CD4-positive, alpha-beta memory T cell (primary cell): ENCODE measurements around the gene SGIP1. TPM values are rescaled to one million over a fixed set of nuclear protein-coding genes. Genes with fewer than 3 reads are reported as not detected.

Experiments
- CTCF ChIA-PET: fragments of 350-600 bp; sonication (Branson Sonifier 250); formaldehyde crosslinking; loops from one replicate; lab custom pipeline; 2021; ENCODE audit warnings: inconsistent platforms; ENCODE audit not compliant: partially characterized antibody; lab: Charles Lee
- POLR2A ChIA-PET: fragments of 350-600 bp; sonication (Branson Sonifier 250); formaldehyde crosslinking; loops from one replicate; lab custom pipeline; 2021; ENCODE audit not compliant: partially characterized antibody; lab: Charles Lee
- DNase-seq, 5 donors: peaks; one replicate each; pipeline versions ENCODE4 v3.0.0 to v3.0.0-alpha.2; 2020 to 2022; ENCODE audit warnings: mixed read lengths in 1 of 5
- H3K27ac ChIP-seq: one replicate; pipeline ENCODE4 v1.7.0; 2013; ENCODE audit warnings: low read depth, low read length
- H3K27me3 ChIP-seq: 2 replicates; pipeline ENCODE4 v1.7.0; 2013; ENCODE audit warnings: mild to moderate bottlenecking, low read length, moderate library complexity; ENCODE audit not compliant: insufficient read depth
- H3K36me3 ChIP-seq: 2 replicates; pipeline ENCODE4 v1.7.0; 2013; ENCODE audit warnings: mild to moderate bottlenecking, low read length, moderate library complexity; ENCODE audit not compliant: insufficient read depth
- H3K4me1 ChIP-seq: 2 replicates; pipeline ENCODE4 v1.7.0; 2013; ENCODE audit warnings: mild to moderate bottlenecking, low read length, moderate library complexity; ENCODE audit not compliant: insufficient read depth
- H3K4me3 ChIP-seq, 2 donors: one replicate each; pipeline ENCODE4 v1.7.0; 2013; ENCODE audit warnings: low read length in 2 of 2, mild to moderate bottlenecking in 1 of 2
- H3K9me3 ChIP-seq, 2 donors: one replicate each; pipeline ENCODE4 v1.7.0; 2013; ENCODE audit warnings: low read length in 2 of 2, control low read depth in 1 of 2; ENCODE audit not compliant: control insufficient read depth in 1 of 2
- H3K27ac Mint-ChIP-seq, 7 donors: one replicate each; pipeline ENCODE4 v1.8.0; 2020 to 2021; ENCODE audit warnings: mixed read lengths in 7 of 7, mild to moderate bottlenecking in 6 of 7, inconsistent platforms in 3 of 7, moderate library complexity in 3 of 7
- H3K27me3 Mint-ChIP-seq, 2 donors: one replicate each; pipeline ENCODE4 v1.8.0; 2020 to 2021; ENCODE audit warnings: mixed read lengths in 2 of 2
- H3K36me3 Mint-ChIP-seq, 2 donors: one replicate each; pipeline ENCODE4 v1.8.0; 2020 to 2021; ENCODE audit warnings: mixed read lengths in 2 of 2, inconsistent platforms in 1 of 2, mild to moderate bottlenecking in 1 of 2
- H3K4me1 Mint-ChIP-seq, 4 donors: one replicate each; pipeline ENCODE4 v1.8.0; 2020 to 2021; ENCODE audit warnings: mixed read lengths in 4 of 4, mild to moderate bottlenecking in 1 of 4
- H3K4me3 Mint-ChIP-seq, 8 donors: one replicate each; pipeline ENCODE4 v1.8.0; 2020 to 2021; ENCODE audit warnings: mixed read lengths in 8 of 8, mild to moderate bottlenecking in 7 of 8, moderate library complexity in 6 of 8, inconsistent platforms in 3 of 8
- H3K9me3 Mint-ChIP-seq, 8 donors: one replicate each; pipeline ENCODE4 v1.8.0; 2020 to 2021; ENCODE audit warnings: mixed read lengths in 8 of 8, mild to moderate bottlenecking in 5 of 8, inconsistent platforms in 3 of 8, moderate library complexity in 1 of 8
- intact Hi-C: fragments of 100-400 bp; cut with micrococcal nuclease; formaldehyde crosslinking; loops from one replicate; pipeline ENCODE4 v1.15.1; 2023
- polyA plus RNA-seq, 2 donors: library from polyadenylated mRNA; unstranded; fragments of 300-500 nt; fragmentation: Illumina TruSeq; gene quantifications; one replicate each; pipeline ENCODE4 v1.2.3, GENCODE V29; 2021
- total RNA-seq, 2 experiments: library from RNA; stranded (reverse); gene quantifications; one replicate each; pipeline ENCODE4 v1.2.3, GENCODE V29; 2021

Gene SGIP1
- total and polyA plus RNA-seq, 4 experiments from 2014 or later = not detected

GRCh38 chr1:66773227-66773626 is 239.3 kb downstream of the SGIP1 start:
- H3K36me3 Mint-ChIP-seq = no peaks in the 10 kb centered on the region
- Histone ChIP-seq H3K27me3 (no peaks in the 10 kb centered on the region), H3K9me3 (no peaks in the 10 kb centered on the region), H3K4me1 (peaks cover 22% of the 10 kb centered on the region), H3K4me3 (no peak overlapping the region), H3K27ac (no peak overlapping the region), H3K36me3 (no peaks in the 10 kb centered on the region)
- CTCF ChIA-PET = no interaction called here
- peaks cover 18 to 28% (median 23%) of the 10 kb centered on the region in 4 donors for H3K4me1 Mint-ChIP-seq
- no peaks in the 10 kb centered on the region for H3K9me3 Mint-ChIP-seq
- peaks cover 0 to 5% of the 10 kb centered on the region in 2 donors for H3K27me3 Mint-ChIP-seq
- H3K27ac Mint-ChIP-seq = no peak overlapping the region
- intact Hi-C loops = no loop called here
- DNase-seq = no peak
- H3K4me3 Mint-ChIP-seq = no peak overlapping the region
- POLR2A ChIA-PET = no interaction called here

DNA sequence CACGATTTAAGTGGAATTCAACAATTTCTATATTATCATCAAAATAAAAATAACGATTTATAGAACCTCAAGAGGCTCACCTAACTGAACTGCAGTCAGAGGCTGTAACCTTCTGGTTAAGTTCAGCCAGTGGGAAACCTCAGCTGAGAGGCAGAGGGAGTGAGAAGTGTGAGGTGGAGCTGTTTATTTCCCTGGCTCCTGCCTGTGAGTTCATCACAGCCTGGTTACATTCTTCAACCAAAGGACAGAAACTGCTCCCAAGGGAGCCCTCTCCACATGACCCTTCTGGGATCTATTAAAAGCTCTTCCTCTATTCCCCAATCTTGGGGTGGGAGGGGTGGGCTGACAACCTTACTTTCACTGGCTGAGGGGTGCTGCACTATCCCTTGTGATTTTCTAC is 240.5 kb downstream of the SGIP1 start:
- intact Hi-C loops = no loop called here
- no peaks in the 10 kb centered on the region for H3K27me3 ChIP-seq
- CTCF ChIA-PET = interaction anchor here (1.0 kb wide), 1 partner anchor 375 kb away, joined by 3 read pairs; no protein-coding TSS in a partner anchor
- H3K27ac ChIP-seq = no peak overlapping the region
- H3K9me3 ChIP-seq = no peaks in the 10 kb centered on the region
- Mint-ChIP-seq H3K36me3 (no peaks in the 10 kb centered on the region), H3K27ac (no peak overlapping the region), H3K4me1 (peaks cover 10 to 20% (median 13%) of the 10 kb centered on the region in 4 donors), H3K9me3 (no peaks in the 10 kb centered on the region), H3K27me3 (peaks cover 2 to 9% of the 10 kb centered on the region in 2 donors), H3K4me3 (no peak overlapping the region)
- no peak for DNase-seq
- no peak overlapping the region for H3K4me3 ChIP-seq
- H3K4me1 ChIP-seq = peaks cover 13% of the 10 kb centered on the region
- H3K36me3 ChIP-seq = no peaks in the 10 kb centered on the region
- POLR2A ChIA-PET = no interaction called here

DNA sequence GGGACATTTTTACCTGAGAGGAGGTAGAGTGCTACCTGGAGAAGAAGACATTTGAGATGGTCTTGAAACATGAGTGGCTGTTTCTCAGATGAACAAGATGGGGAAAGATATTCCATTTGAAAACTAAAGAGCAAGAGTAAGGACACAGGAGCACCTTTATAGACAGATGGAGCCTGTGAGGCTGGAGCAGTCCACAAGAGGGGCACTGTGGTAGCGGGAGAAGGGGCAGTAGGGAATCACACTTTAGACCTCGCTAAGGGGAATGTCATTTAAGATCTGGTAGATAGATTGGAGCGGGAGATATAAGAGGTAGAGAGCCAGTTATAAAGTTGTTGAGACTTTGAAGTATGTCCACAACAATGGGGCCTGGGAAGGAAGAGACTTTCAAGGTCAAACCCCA is 241.7 kb downstream of the SGIP1 start:
- H3K27me3 ChIP-seq = no peaks in the 10 kb centered on the region
- intact Hi-C loops = no loop called here
- CTCF ChIA-PET = no interaction called here
- Mint-ChIP-seq H3K27ac (no peak overlapping the region), H3K9me3 (peaks cover 0 to 5% (median 0%) of the 10 kb centered on the region in 8 donors), H3K36me3 (no peaks in the 10 kb centered on the region), H3K27me3 (peaks cover 3 to 12% of the 10 kb centered on the region in 2 donors), H3K4me1 (peaks cover 2 to 11% (median 3%) of the 10 kb centered on the region in 4 donors), H3K4me3 (no peak overlapping the region)
- DNase-seq = no peak
- H3K4me3 ChIP-seq = no peak overlapping the region
- no peak overlapping the region for H3K27ac ChIP-seq
- no peaks in the 10 kb centered on the region for H3K36me3 ChIP-seq
- POLR2A ChIA-PET = no interaction called here
- no peaks in the 10 kb centered on the region for H3K9me3 ChIP-seq
- peaks cover 3% of the 10 kb centered on the region for H3K4me1 ChIP-seq

DNA sequence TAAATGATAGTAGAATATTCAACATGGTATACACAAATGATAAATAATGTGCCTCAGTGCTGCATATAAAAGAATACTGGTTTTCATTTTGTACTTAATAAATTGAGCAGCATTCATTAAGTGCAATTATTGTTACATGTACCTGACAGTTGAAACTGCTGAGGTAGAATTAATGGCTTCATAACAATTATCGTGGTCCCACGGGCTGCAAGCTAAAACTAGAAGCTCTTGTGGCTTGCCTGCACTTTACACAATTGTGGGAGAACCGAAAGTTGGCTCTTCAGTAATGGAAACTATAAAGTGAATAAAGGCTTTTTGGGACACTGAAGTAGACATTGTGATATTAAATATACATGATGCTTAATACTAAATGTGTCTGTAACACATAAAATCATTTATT is 243.9 kb downstream of the SGIP1 start:
- H3K36me3 Mint-ChIP-seq = no peaks in the 10 kb centered on the region
- no peaks in the 10 kb centered on the region for H3K27me3 ChIP-seq
- DNase-seq = no peak
- peaks cover 0 to 4% (median 0%) of the 10 kb centered on the region in 4 donors for H3K4me1 Mint-ChIP-seq
- H3K27me3 Mint-ChIP-seq = peaks cover 3 to 12% of the 10 kb centered on the region in 2 donors
- no peak overlapping the region for H3K4me3 ChIP-seq
- H3K27ac ChIP-seq = no peak overlapping the region
- ChIA-PET POLR2A (no interaction called here), CTCF (interaction anchor here (1.5 to 1.7 kb wide), 3 partner anchors 11 to 434 kb away, joined by 3 to 4 read pairs (median 3); no protein-coding TSS in a partner anchor)
- no peak overlapping the region for H3K27ac Mint-ChIP-seq
- H3K4me3 Mint-ChIP-seq = no peak overlapping the region
- peaks cover 0 to 5% (median 0%) of the 10 kb centered on the region in 8 donors for H3K9me3 Mint-ChIP-seq
- intact Hi-C loops = no loop called here
- no peaks in the 10 kb centered on the region for H3K36me3 ChIP-seq
- no peaks in the 10 kb centered on the region for H3K4me1 ChIP-seq
- H3K9me3 ChIP-seq = no peaks in the 10 kb centered on the region

DNA sequence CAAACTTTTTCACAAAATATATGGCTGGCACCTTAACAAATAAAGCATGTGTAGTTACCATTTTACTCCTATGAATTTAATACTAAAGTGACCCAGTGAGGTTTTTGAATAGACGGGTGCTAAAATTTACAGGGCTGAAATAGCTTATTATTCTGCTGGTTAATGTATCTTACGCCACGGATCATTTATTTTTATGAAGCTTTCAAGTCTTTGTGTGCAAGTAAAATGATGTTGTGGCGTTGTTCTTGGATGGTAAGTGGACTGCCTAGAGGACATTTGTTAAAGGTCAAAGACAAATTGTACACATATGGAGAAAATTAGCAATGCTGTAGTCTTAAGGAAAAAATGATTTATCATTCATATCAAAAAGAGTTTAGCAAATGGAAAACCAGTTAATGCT is 244.3 kb downstream of the SGIP1 start:
- Mint-ChIP-seq H3K36me3 (no peaks in the 10 kb centered on the region), H3K27me3 (peaks cover 3 to 12% of the 10 kb centered on the region in 2 donors), H3K27ac (no peak overlapping the region), H3K4me1 (peaks cover 0 to 4% (median 0%) of the 10 kb centered on the region in 4 donors), H3K4me3 (no peak overlapping the region), H3K9me3 (peaks cover 0 to 5% (median 0%) of the 10 kb centered on the region in 8 donors)
- Histone ChIP-seq H3K9me3 (no peaks in the 10 kb centered on the region), H3K36me3 (no peaks in the 10 kb centered on the region), H3K27me3 (no peaks in the 10 kb centered on the region), H3K27ac (no peak overlapping the region), H3K4me1 (no peaks in the 10 kb centered on the region), H3K4me3 (no peak overlapping the region)
- ChIA-PET CTCF (interaction anchor here (1.5 kb wide), 2 partner anchors 11 to 13 kb away, joined by 3 to 4 read pairs; no protein-coding TSS in a partner anchor), POLR2A (no interaction called here)
- DNase-seq = no peak
- intact Hi-C loops = no loop called here

- Mint-ChIP-seq H3K36me3 (no peaks in the 10 kb centered on the region), H3K4me1 (peaks cover 0 to 4% (median 0%) of the 10 kb centered on the region in 4 donors), H3K4me3 (peak overlapping the region in 1 of 8 donors; percentile 54), H3K27ac (no peak overlapping the region), H3K27me3 (peaks cover 3 to 12% of the 10 kb centered on the region in 2 donors), H3K9me3 (peaks cover 0 to 5% (median 0%) of the 10 kb centered on the region in 8 donors)
- no peak overlapping the region for H3K27ac ChIP-seq
- H3K36me3 ChIP-seq = no peaks in the 10 kb centered on the region
- DNase-seq = no peak
- intact Hi-C loops = no loop called here
- H3K4me3 ChIP-seq = no peak overlapping the region
- POLR2A ChIA-PET = no interaction called here
- no peaks in the 10 kb centered on the region for H3K9me3 ChIP-seq
- H3K27me3 ChIP-seq = no peaks in the 10 kb centered on the region
- H3K4me1 ChIP-seq = no peaks in the 10 kb centered on the region
- CTCF ChIA-PET = interaction anchor here (1.0 to 1.5 kb wide), 2 partner anchors 9 to 16 kb away, joined by 3 to 6 read pairs; no protein-coding TSS in a partner anchor
Measured at GRCh38 chr1:66778969-66779368, 245.0 kb downstream of the SGIP1 start.

- Mint-ChIP-seq H3K9me3 (peaks cover 0 to 5% (median 0%) of the 10 kb centered on the region in 8 donors), H3K4me3 (no peak overlapping the region), H3K36me3 (no peaks in the 10 kb centered on the region), H3K4me1 (peaks cover 0 to 4% (median 0%) of the 10 kb centered on the region in 4 donors), H3K27ac (peak overlapping the region in 3 of 7 donors; percentile 4 to 44 (median 15)), H3K27me3 (peaks cover 3 to 12% of the 10 kb centered on the region in 2 donors)
- Histone ChIP-seq H3K36me3 (no peaks in the 10 kb centered on the region), H3K4me3 (no peak overlapping the region), H3K27me3 (no peaks in the 10 kb centered on the region), H3K9me3 (no peaks in the 10 kb centered on the region), H3K4me1 (no peaks in the 10 kb centered on the region), H3K27ac (no peak overlapping the region)
- intact Hi-C loops = no loop called here
- no peak for DNase-seq
- ChIA-PET POLR2A (no interaction called here), CTCF (interaction anchor here (1.0 to 1.5 kb wide), 2 partner anchors 10 to 17 kb away, joined by 3 to 6 read pairs; no protein-coding TSS in a partner anchor)
Measured at GRCh38 chr1:66779475-66780078, 245.6 kb downstream of the SGIP1 start.
